Stimulated activated CD4-positive, alpha-beta T cell treated with anti-CD3 and anti-CD28 coated beads, Interleukin-12 subunit alpha, Interleukin-12 subunit beta, amount 100 ng/mL, for 4 hours (primary cell): ENCODE results near the gene PIAS2.
"Not testable (repeated sequence)": the region's sequence is repeated elsewhere in the genome, so short reads cannot be mapped to it uniquely, and the experiment has no call there.

ENCODE experiments used
- DNase-seq: peaks from one replicate; pipeline ENCODE4 v3.0.0-alpha.2; 2020

The PIAS2 gene

GRCh38 chr18:46831434-46831833, 85.9 kb downstream of the PIAS2 start:
- DNase-seq = no peak

GRCh38 chr18:46830633-46831032, 86.7 kb downstream of the PIAS2 start:
- DNase-seq = no peak

GRCh38 chr18:46829947-46830346, 87.4 kb downstream of the PIAS2 start:
- no peak for DNase-seq

DNA sequence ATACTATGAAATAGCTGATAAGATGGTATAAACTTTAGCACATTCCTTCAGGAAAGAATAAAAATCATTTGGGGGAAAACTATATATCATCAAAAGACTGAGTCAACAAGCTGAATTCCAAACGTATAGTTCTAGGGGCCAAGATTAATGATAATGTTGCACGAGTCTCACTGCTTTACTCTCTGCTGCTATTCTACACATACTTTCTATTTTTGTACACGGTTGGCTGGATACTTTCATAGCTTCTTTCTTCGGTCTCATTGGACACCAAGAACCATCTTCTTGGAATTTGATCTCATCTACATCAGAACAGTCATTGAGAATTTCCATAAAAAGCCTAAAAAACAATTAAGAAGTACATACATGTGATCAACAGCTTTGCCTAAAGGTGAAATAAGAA, 87.8 kb downstream of the PIAS2 start:
- no peak for DNase-seq

- no peak for DNase-seq
These were observed 95.2 kb downstream of the PIAS2 start for GRCh38 chr18:46821856-46822711.

DNA sequence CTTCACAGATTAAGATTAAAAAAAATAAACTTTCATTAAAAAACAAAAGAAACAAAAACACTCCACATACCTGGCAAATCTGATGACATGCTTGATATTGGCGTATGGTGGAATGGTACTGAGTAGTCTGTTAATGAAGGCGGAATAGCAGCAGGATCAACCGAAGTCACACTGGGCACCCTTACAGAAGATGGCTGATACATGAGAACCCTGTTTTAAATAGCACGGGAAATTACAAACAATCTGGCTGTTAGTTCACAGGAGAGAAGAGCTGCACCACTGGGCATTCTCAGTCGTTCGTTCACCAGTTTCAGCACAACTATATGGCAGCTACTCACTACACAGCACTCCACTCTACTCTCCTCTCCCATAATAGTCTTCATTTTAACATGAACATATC, 96.4 kb downstream of the PIAS2 start:
- no peak for DNase-seq

DNA sequence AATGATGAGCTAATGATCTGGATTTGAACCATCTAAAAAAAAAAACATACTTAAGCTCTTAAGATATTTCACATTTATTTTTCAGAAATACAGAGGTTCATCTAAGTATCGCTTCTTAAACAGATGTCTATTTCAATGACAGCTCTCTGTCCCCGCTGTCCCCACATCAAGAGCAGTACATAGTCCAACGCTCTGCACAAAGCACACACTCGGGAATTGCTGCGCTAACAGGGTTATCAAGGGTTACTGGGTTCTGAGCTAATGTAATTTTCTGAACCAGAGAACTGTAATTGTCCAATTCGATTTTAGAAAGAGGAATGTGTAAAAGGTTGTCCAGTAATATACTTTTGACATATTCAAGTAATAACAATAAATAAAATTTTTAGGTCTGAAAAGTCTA, 101.6 kb downstream of the PIAS2 start:
- no peak for DNase-seq

GRCh38 chr18:46814399-46814798, 102.9 kb downstream of the PIAS2 start:
- DNase-seq = no peak

- no peak for DNase-seq
These were observed 105.0 kb downstream of the PIAS2 start for GRCh38 chr18:46812311-46812710.

DNA sequence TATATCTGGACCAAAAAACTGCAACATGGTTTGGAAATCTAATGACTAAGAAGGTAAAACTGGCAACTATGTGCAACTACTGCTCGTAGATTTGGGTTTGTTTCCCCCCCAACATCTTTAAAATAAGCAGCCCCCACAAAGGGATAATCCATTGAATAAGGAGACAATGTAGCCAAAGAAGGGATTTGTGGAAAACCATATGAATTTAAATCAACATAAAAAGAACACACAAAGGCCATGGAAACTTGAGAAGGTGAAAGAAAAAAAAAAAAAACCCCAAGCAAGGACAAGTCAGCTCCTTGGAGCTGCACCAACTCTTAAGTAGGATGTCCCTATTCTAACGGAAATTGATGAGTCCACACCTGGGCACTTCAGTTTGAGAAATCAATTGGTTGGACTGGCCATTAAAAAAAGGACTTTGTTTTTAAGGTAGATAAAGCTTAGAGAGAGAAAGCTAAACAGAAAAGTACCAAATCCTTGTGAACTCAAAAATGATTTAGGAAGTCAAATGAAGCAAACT, 106.8 kb downstream of the PIAS2 start:
- no peak for DNase-seq

DNA sequence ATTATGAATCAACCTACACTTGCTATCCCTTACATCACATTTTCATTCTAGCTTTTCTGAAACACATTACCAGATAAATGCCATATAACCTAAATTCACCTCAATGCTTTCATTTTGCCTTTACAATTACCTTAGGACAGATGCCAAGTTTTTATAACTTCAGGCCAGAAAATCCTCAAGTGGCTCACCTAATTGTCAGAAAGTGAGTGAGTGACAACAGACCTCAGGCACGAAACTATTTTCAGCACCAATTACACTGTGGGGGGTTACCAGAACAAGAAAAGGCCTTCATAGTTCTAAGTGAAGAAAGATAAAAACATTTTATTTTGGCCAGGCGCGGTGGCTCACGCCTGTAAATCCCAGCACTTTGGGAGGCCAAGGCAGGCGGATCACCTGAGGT, 108.2 kb downstream of the PIAS2 start:
- no peak for DNase-seq

DNA sequence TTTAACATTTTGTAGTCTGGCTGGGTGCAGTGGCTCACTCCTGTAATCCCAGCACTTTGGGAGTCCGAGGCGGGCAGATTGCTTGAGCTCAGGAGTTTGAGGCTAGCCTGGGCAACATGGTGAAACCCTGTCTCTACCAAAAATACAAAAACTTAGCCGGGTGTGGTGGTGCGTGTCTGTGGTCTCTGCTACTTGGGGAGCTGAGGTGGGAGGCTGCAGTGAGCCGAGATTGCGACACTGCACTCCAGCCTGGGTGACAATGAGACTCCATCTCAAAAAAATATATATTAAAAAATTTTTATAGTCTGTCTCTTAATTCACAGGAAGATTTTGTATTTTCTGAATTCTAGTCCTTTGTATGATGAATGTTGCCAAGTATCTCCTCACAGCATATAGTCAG, 121.4 kb downstream of the PIAS2 start:
- not testable (repeated sequence) for DNase-seq

DNA sequence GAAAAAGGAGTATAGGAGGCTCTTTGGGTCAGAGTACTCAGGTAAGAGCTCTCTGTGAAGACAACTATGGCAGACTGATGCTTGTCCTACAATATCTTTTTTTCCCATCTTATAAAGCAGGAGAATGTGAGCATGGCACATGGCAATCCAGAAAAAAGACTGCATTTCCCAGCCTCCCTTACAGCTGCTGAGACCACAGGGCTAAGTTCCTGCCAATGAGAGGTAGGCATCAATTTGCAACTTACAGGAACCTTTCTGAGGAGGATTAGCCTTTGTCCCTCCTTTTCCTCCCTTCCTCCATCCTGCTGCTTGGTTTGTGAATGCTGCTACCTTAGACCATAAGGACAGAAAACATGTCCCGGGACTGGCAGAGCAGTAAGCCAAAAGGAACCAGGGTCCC, 122.7 kb downstream of the PIAS2 start:
- no peak for DNase-seq

- DNase-seq = no peak
These were observed 123.7 kb downstream of the PIAS2 start for GRCh38 chr18:46793565-46793964.

- no peak for DNase-seq
These were observed 128.2 kb downstream of the PIAS2 start for GRCh38 chr18:46789088-46789487.

DNA sequence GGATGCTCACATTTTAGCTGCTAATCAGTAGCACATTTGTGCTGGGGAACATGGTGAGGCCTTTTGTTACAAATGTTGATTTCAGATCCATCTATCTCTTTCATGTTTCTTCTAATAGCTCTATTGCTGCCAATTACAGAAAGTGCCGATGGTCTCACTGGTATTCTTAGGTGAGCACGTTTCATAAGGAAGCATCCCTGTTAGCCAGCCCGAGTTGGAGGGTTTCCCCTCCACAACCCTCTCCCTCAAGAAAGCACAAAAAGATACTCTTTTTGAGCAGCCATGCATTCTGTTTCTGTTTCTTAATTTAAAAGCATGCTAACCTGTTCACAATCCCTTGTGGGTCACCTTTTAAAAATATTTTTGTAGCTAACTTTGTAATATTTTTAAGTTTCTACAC, 129.6 kb downstream of the PIAS2 start:
- DNase-seq = no peak

DNA sequence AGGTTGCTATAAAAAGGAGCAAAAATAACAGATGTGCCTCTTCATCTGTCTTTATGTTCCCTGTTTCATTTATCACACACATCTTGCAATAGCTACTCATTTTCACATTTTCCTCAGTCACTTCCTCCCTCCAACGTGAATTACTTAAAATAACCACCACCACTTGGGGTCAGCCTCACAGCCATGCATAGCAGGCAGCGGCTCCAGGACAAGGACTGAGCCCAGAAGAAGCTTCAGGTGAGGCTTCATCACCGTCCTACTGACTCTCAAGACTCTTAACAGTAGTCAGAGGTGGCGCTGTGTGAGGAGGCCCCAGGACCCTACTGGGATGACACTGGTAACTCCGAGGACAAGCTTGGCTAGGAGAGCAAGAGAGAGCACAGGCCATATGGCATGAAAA, 144.9 kb downstream of the PIAS2 start:
- DNase-seq = no peak

- DNase-seq = no peak
These were observed 146.2 kb downstream of the PIAS2 start for GRCh38 chr18:46771141-46771540.

DNA sequence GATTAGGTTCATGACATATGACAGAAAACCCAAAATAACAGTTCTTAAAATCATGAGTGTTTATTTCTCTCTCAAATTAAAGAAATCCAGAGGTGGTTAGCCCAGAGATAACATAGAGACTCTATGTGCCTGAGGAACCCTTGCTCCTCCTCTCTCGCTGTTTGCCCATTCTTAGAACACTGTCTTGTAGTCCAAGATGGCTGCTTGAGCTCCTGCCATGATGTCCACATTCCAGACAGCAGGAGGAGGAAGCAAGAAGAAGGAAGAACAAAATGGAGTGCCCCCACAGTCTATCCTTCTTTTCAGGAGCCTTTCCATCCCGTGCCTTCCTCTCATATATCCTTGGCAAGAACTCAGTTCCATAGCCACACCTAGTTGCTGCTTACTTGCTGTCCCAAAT, 146.6 kb downstream of the PIAS2 start:
- no peak for DNase-seq

DNA sequence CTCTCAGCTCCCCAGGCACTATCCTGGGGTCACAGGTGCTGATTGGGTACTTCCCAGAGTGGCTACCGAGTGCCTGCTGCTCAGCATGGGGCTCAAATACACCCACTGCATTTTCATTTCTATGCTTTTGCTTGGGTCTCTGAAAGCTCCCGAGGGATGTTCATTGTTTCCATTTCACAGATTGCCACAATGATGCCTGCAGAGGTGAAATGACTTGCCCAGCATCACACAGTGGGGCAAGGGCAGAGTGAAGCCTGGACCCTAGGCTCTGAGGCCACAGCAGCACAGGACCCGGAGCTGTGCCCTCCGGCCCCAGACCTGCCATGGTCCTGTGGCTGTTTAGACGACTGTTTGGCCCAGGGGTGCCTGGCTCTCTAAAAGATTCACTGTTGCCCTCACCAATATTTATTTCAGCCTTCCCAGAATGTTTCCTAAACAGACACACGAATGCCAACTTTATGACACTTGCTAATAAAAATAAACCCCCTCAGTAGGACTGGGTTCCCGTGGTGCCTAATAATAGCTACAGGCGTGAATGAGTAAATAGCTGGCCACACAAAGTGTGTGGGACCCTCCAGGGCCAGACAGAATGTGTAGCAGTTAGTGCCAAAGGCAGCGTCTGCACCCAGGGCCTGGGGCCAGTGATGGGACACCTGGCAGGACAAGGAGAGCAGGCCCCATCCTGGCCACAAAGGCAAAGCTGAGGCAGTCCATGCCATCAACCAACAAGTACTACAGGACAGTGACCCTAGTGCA, 149.0 kb downstream of the PIAS2 start:
- DNase-seq = no peak

DNA sequence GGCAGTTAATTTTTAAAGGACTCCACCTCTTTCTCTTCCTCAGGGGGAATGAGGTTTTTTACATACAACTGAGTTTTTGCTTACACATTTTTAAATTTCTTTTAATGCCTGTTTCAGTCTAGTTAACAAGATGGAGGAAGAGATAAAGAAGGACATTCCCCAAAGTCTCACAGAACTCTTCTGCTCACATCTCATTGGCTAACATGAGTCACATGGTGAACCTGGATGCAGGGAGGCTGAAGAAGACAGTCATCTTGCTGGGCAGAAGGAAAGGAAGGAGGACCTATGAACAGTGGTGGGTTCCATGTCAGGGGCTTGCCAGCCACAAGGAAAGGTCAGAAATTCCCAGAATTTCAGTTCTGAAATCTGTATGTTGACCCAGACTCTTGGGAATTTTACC, 150.1 kb downstream of the PIAS2 start:
- DNase-seq = no peak

DNA sequence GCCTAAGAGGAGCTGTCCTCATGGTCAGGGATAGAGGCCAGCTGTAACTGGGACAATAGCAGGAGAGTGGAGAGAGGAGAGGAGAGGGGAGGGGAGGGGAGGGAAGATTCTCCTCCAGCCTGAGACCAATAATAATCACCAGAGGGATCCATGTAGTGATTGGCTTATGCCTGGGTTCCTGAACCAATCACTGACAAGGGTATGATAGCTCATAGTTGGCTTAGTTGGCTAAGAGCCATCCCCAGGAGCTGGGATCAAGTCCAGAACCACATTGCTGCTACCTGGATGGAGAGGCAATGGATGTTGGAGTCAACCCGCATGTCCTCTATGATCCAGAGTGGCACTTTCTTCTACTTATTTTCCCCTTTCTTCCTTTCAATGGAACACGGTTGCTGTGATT, 152.7 kb downstream of the PIAS2 start:
- DNase-seq = no peak

DNA sequence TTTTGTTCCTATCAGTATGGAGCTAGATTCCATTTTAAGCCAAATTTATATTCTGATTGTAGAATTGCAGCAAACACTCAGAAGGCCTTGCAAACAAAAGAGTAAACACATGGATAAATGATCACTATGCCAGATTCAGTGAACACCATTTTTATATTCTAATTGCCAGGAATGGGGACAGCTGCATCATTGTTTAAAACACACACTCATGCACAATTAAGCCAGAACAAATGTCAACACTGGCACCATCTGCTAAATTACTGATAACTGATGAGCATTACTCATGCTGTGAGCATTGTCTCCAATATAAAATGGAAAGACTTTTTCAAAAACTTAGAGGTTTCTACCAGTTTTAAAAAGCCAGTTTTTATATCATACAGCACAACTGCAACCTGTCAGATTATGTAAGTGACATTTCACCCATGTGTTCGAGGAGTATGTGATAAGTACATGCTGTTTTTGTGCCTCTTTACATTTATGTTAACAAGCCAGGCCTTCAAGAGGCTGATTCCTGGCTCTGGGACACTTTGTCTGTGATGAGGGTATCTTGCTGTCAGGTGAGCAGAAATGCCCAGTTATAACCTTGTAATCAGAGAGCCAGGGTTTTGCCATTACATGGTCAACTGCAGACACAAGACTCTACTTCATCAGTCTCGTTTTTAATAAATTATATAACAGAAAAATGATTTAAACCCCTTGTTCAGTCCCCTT, 156.1 kb downstream of the PIAS2 start:
- no peak for DNase-seq

DNA sequence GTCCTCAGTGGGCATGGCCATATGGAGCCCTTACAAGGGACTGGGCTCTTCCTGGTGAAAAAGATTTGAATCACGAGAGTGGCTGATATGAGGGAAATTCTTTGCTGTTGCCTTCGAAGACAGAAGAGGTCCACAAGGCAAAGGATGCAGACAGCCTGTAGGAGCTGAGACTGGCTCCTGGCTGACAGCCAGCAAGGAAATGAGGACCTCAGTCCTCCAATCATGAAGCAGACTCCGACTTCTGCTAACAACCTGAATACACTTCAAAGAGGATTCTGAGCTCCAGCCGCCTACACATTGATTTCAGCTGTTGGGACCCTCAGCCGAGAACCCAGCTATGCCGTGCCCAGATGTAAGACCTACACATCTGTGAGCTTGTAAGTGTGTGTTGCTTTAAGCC, 157.4 kb downstream of the PIAS2 start:
- no peak for DNase-seq
